Neural progenitor cell (in vitro differentiated cells): ENCODE data around the gene SLC4A5. TPM values are rescaled to one million over a fixed set of nuclear protein-coding genes. Genes with fewer than 3 reads are reported as not detected.

ENCODE experiments used
- DNase-seq: peaks from one replicate; pipeline ENCODE4 v3.0.0-alpha.2; 2016; ENCODE audit warnings: low spot score
- H2AFZ ChIP-seq: fragments of 200-600 bp; sonication (generic); replicated peaks from 2 replicates; pipeline ENCODE4 v1.6.1; 2016; ENCODE audit warnings: antibody characterized with exemption
- H3F3A ChIP-seq: fragments of 200-600 bp; sonication (generic); 2 replicates; pipeline ENCODE4 v1.6.1; 2016; ENCODE audit warnings: antibody characterized with exemption, low read depth
- H3K27ac ChIP-seq: fragments of 200-600 bp; sonication (generic); 2 replicates; pipeline ENCODE4 v1.5.1; 2016; ENCODE audit warnings: mild to moderate bottlenecking
- H3K27me3 ChIP-seq: fragments of 200-600 bp; sonication (generic); 2 replicates; pipeline ENCODE4 v1.6.1; 2016; ENCODE audit warnings: mild to moderate bottlenecking, moderate library complexity
- H3K36me3 ChIP-seq: fragments of 200-600 bp; sonication (generic); 2 replicates; pipeline ENCODE4 v1.5.1; 2016
- H3K4me1 ChIP-seq: fragments of 200-600 bp; sonication (generic); 2 replicates; pipeline ENCODE4 v1.6.1; 2016; ENCODE audit warnings: mixed run types
- H3K4me2 ChIP-seq: fragments of 200-600 bp; sonication (generic); 2 replicates; pipeline ENCODE4 v1.6.1; 2016
- H3K4me3 ChIP-seq: fragments of 200-600 bp; sonication (generic); 2 replicates; pipeline ENCODE4 v1.5.1; 2016
- H3K79me2 ChIP-seq: fragments of 200-600 bp; sonication (generic); 2 replicates; pipeline ENCODE4 v1.6.1; 2016; ENCODE audit warnings: low read depth
- H3K9ac ChIP-seq: fragments of 200-600 bp; sonication (generic); 2 replicates; pipeline ENCODE4 v1.6.1; 2016
- H3K9me3 ChIP-seq: fragments of 200-600 bp; sonication (generic); 2 replicates; pipeline ENCODE4 v1.5.1; 2016; ENCODE audit warnings: low read depth
- H4K20me1 ChIP-seq: fragments of 200-600 bp; sonication (generic); 2 replicates; pipeline ENCODE4 v1.6.1; 2016; ENCODE audit warnings: low read depth
- H3K27ac Mint-ChIP-seq: 3 replicates; pipeline ENCODE4 v1.8.0; 2021; ENCODE audit warnings: mixed read lengths
- H3K27me3 Mint-ChIP-seq: 2 replicates; pipeline ENCODE4 v1.8.0; 2022; ENCODE audit warnings: low read depth, mild to moderate bottlenecking, inconsistent platforms, moderate library complexity, mixed read lengths; ENCODE audit not compliant: insufficient read depth
- H3K36me3 Mint-ChIP-seq: 3 replicates; pipeline ENCODE4 v1.8.0; 2021; ENCODE audit warnings: mixed read lengths
- H3K4me1 Mint-ChIP-seq: 3 replicates; pipeline ENCODE4 v1.8.0; 2021; ENCODE audit warnings: mixed read lengths
- H3K4me3 Mint-ChIP-seq: 3 replicates; pipeline ENCODE4 v1.8.0; 2021; ENCODE audit warnings: mild to moderate bottlenecking, moderate library complexity, mixed read lengths
- H3K9me3 Mint-ChIP-seq: 3 replicates; pipeline ENCODE4 v1.8.0; 2020; ENCODE audit warnings: mixed read lengths
- EZH2 ChIP-seq: fragments of 200-600 bp; sonication (generic); IDR thresholded peaks from 2 replicates; pipeline ENCODE4 v1.6.1; 2017; ENCODE audit warnings: antibody characterized with exemption, mild to moderate bottlenecking, moderate library complexity
- EZH2phosphoT487 ChIP-seq: fragments of 200-600 bp; sonication (generic); IDR thresholded peaks from 2 replicates; pipeline ENCODE4 v1.6.1; 2017; ENCODE audit warnings: antibody characterized with exemption
- total RNA-seq: library from RNA; depleted of rRNA; stranded (reverse); fragments of >200 nt; gene quantifications from 2 replicates; pipeline ENCODE4 v1.2.3, GENCODE V29; 2015; ENCODE audit warnings: low replicate concordance
- TF ChIP-seq, protein P1 (sequence below): fragments of 200-600 bp; sonication (generic); IDR thresholded peaks from 2 replicates; pipeline ENCODE4 v1.5.1; 2017; ENCODE audit warnings: antibody characterized with exemption, mild to moderate bottlenecking

The SLC4A5 gene
- total RNA-seq, 1 donor from 2014 or later, result 2.0 TPM

DNA sequence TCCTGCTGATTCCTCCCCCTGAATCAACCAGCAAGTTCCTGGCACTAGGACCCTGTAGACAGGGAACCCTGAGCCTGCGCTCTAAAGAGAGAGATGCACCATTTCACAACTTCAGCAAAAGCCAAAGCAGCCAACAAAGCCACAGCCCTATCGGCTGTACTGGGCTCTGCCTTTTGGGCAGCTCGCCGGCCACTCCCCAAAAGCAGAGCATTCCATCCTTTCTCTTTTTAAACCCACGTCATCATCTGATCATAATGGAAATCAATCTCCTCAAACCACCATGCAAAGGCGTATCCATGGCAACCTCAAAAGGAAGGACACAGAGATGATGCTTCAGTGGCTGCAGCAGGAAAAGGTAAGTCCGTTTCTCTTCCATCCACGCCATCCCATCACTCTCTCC is 42.2 kb upstream of the SLC4A5 start:
- H3K27ac ChIP-seq, result no peak overlapping the region
- peaks cover 75% of the 10 kb centered on the region for H4K20me1 ChIP-seq
- no peak overlapping the region for H3K4me3 Mint-ChIP-seq

DNA sequence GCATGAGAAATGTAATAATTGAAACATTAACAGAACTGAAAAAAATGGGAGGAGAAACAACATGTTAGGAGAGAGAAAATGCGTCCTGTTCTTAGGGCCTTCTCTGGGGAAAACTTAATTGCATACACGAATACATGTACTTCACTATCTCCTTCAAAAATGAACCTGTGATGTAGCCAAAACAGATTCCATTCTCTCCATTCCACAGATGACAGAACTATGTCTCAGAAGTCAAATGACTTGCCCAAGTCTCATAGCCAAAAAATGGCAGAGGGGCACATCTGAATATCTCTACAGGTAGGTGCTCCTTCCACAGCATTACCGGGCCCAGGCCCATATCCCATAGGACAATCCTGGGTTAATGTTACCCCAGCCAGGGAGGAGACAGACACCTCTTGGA is 40.8 kb upstream of the SLC4A5 start:
- Histone ChIP-seq H3F3A (peaks cover 7% of the 10 kb centered on the region), H3K36me3 (no peaks in the 10 kb centered on the region), H3K79me2 (peaks cover 90% of the 10 kb centered on the region), H3K27me3 (no peaks in the 10 kb centered on the region), H3K9me3 (no peaks in the 10 kb centered on the region), H3K4me2 (no peak overlapping the region), H4K20me1 (peaks cover 75% of the 10 kb centered on the region), H3K4me3 (no peak overlapping the region), H3K9ac (no peak overlapping the region), H3K4me1 (peaks cover 19% of the 10 kb centered on the region), H3K27ac (no peak overlapping the region), H2AFZ (no peak overlapping the region)
- Mint-ChIP-seq H3K4me3 (no peak overlapping the region), H3K4me1 (peaks cover 19% of the 10 kb centered on the region), H3K27me3 (peaks cover 2% of the 10 kb centered on the region), H3K27ac (no peak overlapping the region), H3K9me3 (no peaks in the 10 kb centered on the region), H3K36me3 (peaks cover 4% of the 10 kb centered on the region)
- DNase-seq, result no peak
- TF ChIP-seq, protein P1, sequence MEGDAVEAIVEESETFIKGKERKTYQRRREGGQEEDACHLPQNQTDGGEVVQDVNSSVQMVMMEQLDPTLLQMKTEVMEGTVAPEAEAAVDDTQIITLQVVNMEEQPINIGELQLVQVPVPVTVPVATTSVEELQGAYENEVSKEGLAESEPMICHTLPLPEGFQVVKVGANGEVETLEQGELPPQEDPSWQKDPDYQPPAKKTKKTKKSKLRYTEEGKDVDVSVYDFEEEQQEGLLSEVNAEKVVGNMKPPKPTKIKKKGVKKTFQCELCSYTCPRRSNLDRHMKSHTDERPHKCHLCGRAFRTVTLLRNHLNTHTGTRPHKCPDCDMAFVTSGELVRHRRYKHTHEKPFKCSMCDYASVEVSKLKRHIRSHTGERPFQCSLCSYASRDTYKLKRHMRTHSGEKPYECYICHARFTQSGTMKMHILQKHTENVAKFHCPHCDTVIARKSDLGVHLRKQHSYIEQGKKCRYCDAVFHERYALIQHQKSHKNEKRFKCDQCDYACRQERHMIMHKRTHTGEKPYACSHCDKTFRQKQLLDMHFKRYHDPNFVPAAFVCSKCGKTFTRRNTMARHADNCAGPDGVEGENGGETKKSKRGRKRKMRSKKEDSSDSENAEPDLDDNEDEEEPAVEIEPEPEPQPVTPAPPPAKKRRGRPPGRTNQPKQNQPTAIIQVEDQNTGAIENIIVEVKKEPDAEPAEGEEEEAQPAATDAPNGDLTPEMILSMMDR, result no peak
- TF ChIP-seq EZH2phosphoT487 (no peak), EZH2 (no peak)

More for the DNA sequence above, 42.2 kb upstream of the SLC4A5 start:
- Histone ChIP-seq H3K36me3 (no peaks in the 10 kb centered on the region), H3K4me3 (no peak overlapping the region), H3F3A (no peaks in the 10 kb centered on the region), H3K27me3 (no peaks in the 10 kb centered on the region), H3K9ac (no peak overlapping the region), H3K79me2 (peaks cover 93% of the 10 kb centered on the region), H2AFZ (no peak overlapping the region), H3K4me2 (no peak overlapping the region), H3K9me3 (no peaks in the 10 kb centered on the region), H3K4me1 (peaks cover 20% of the 10 kb centered on the region)
- no peak overlapping the region for H3K27ac Mint-ChIP-seq
- peaks cover 8% of the 10 kb centered on the region for H3K4me1 Mint-ChIP-seq
- H3K9me3 Mint-ChIP-seq, result no peaks in the 10 kb centered on the region
- peaks cover 2% of the 10 kb centered on the region for H3K27me3 Mint-ChIP-seq
- DNase-seq, result no peak
- peaks cover 4% of the 10 kb centered on the region for H3K36me3 Mint-ChIP-seq
- no peak for TF ChIP-seq EZH2
- no peak for TF ChIP-seq EZH2phosphoT487
- TF ChIP-seq, protein P1, result no peak

DNA sequence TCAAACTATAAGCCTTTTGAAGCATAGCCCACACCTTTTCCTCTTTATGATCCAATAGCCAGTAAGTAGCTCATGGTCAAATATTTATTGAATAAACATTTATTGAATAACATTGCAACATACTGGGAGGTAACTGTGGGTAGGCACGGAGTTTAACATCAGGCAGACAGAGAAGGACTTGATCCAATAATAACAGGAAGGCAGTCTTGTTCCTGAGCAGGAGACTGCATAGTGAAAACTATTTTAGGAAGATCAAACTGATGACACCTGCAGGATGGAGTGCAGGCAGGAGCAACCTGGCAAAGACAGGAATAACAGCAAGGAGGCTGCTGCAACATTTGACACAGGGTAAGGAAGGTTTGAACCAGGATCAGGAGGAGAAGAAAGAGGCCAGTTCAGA is 40.0 kb upstream of the SLC4A5 start:
- H4K20me1 ChIP-seq, result peaks cover 73% of the 10 kb centered on the region
- no peaks in the 10 kb centered on the region for H3K9me3 Mint-ChIP-seq

More for the DNA sequence above, 40.0 kb upstream of the SLC4A5 start:
- Mint-ChIP-seq H3K4me1 (peaks cover 21% of the 10 kb centered on the region), H3K4me3 (no peak overlapping the region), H3K27ac (no peak overlapping the region), H3K36me3 (peaks cover 4% of the 10 kb centered on the region), H3K27me3 (peaks cover 2% of the 10 kb centered on the region)
- Histone ChIP-seq H3K36me3 (no peaks in the 10 kb centered on the region), H3K4me2 (no peak overlapping the region), H3K79me2 (peaks cover 90% of the 10 kb centered on the region), H3K9ac (no peak overlapping the region), H3K9me3 (no peaks in the 10 kb centered on the region), H2AFZ (no peak overlapping the region), H3F3A (peaks cover 12% of the 10 kb centered on the region), H3K27ac (no peak overlapping the region), H3K4me1 (peaks cover 27% of the 10 kb centered on the region), H3K4me3 (no peak overlapping the region), H3K27me3 (no peaks in the 10 kb centered on the region)
- no peak for TF ChIP-seq EZH2
- no peak for TF ChIP-seq EZH2phosphoT487
- TF ChIP-seq, protein P1, result no peak
- DNase-seq, result no peak
